Liver (tissue), 9 donors: Measurements from ENCODE around the gene PCGF2. TPM values are rescaled to one million over a fixed set of nuclear protein-coding genes. Genes with fewer than 3 reads are reported as not detected.

Source experiments
- DNase-seq: peaks from one replicate; pipeline ENCODE4 v3.0.0-alpha.2; 2017; ENCODE audit warnings: low spot score
- H3K27ac ChIP-seq, 2 donors: one replicate each; pipeline ENCODE4 v1.7.0; 2013; ENCODE audit warnings: inconsistent platforms in 2 of 2, low read length in 2 of 2, control low read depth in 1 of 2, low read depth in 1 of 2, mild to moderate bottlenecking in 1 of 2
- H3K27me3 ChIP-seq, 4 donors: one replicate each; pipeline versions ENCODE4 v1.6.1 to v1.7.0; 2013; ENCODE audit warnings: low read length in 3 of 4, inconsistent platforms in 1 of 4, mild to moderate bottlenecking in 1 of 4, moderate library complexity in 1 of 4; ENCODE audit not compliant: control insufficient read depth in 4 of 4, insufficient read depth in 4 of 4
- H3K36me3 ChIP-seq, 4 donors: one replicate each; pipeline versions ENCODE4 v1.6.1 to v1.7.0; 2013; ENCODE audit warnings: low read length in 3 of 4, mild to moderate bottlenecking in 3 of 4, low read depth in 1 of 4, moderate library complexity in 1 of 4; ENCODE audit not compliant: control insufficient read depth in 4 of 4, insufficient read depth in 3 of 4
- H3K4me1 ChIP-seq, 4 donors: one replicate each; pipeline versions ENCODE4 v1.6.1 to v1.7.0; 2013; ENCODE audit warnings: low read length in 3 of 4, mild to moderate bottlenecking in 3 of 4, moderate library complexity in 1 of 4; ENCODE audit not compliant: control insufficient read depth in 4 of 4, insufficient read depth in 4 of 4
- H3K4me3 ChIP-seq, 3 donors: one replicate each; pipeline versions ENCODE4 v1.6.1 to v1.7.0; 2013; ENCODE audit warnings: low read length in 3 of 3, control low read depth in 1 of 3, low read depth in 1 of 3, mild to moderate bottlenecking in 1 of 3
- H3K9ac ChIP-seq, 2 donors: one replicate each; pipeline ENCODE4 v1.7.0; 2013; ENCODE audit warnings: low read length in 2 of 2, mild to moderate bottlenecking in 2 of 2, moderate library complexity in 2 of 2, control low read depth in 1 of 2, low read depth in 1 of 2
- H3K9me3 ChIP-seq, 4 donors: one replicate each; pipeline versions ENCODE4 v1.6.1 to v1.7.0; 2013; ENCODE audit warnings: low read length in 3 of 4; ENCODE audit not compliant: control insufficient read depth in 4 of 4
- ATF3 ChIP-seq: IDR thresholded peaks from 2 replicates; pipeline ENCODE4 v1.6.1; 2016; ENCODE audit warnings: antibody characterized with exemption
- EGR1 ChIP-seq, 2 donors: IDR thresholded peaks; 2 replicates each; pipeline ENCODE4 v1.6.1; 2016 to 2018; ENCODE audit warnings: antibody characterized with exemption in 2 of 2, low read depth in 2 of 2
- FOXA1 ChIP-seq: IDR thresholded peaks from 2 replicates; pipeline ENCODE4 v1.6.1; 2016; ENCODE audit warnings: antibody characterized with exemption
- FOXA2 ChIP-seq: IDR thresholded peaks from 2 replicates; pipeline ENCODE4 v1.6.1; 2016; ENCODE audit warnings: antibody characterized with exemption
- GABPA ChIP-seq, 2 donors: IDR thresholded peaks in 1 of 2; conservative IDR thresholded peaks in 1 of 2; 2 replicates each; pipeline ENCODE4 v1.6.1; 2016; ENCODE audit warnings: antibody characterized with exemption in 2 of 2, mild to moderate bottlenecking in 1 of 2, moderate library complexity in 1 of 2
- HNF4A ChIP-seq, 2 donors: conservative IDR thresholded peaks; 2 replicates each; pipeline ENCODE4 v1.6.1; 2016; ENCODE audit warnings: antibody characterized with exemption in 2 of 2, mild to moderate bottlenecking in 2 of 2
- HNF4G ChIP-seq: IDR thresholded peaks from 2 replicates; pipeline ENCODE4 v1.6.1; 2016; ENCODE audit warnings: antibody characterized with exemption
- JUND ChIP-seq, 2 donors: IDR thresholded peaks; 2 replicates each; pipeline ENCODE4 v1.6.1; 2016; ENCODE audit warnings: antibody characterized with exemption in 2 of 2
- MAX ChIP-seq: IDR thresholded peaks from 2 replicates; pipeline ENCODE4 v1.6.1; 2016; ENCODE audit warnings: antibody characterized with exemption
- NR2F2 ChIP-seq: IDR thresholded peaks from 2 replicates; pipeline ENCODE4 v1.6.1; 2016; ENCODE audit warnings: antibody characterized with exemption
- RAD21 ChIP-seq, 2 donors: IDR thresholded peaks; 2 replicates each; pipeline ENCODE4 v1.6.1; 2016; ENCODE audit warnings: antibody characterized with exemption in 2 of 2, mild to moderate bottlenecking in 2 of 2
- RXRA ChIP-seq, 2 donors: IDR thresholded peaks; 2 replicates each; pipeline ENCODE4 v1.6.1; 2017 to 2018; ENCODE audit warnings: antibody characterized with exemption in 2 of 2, mild to moderate bottlenecking in 1 of 2
- SP1 ChIP-seq: IDR thresholded peaks from 2 replicates; pipeline ENCODE4 v1.6.1; 2018; ENCODE audit warnings: antibody characterized with exemption, mild to moderate bottlenecking
- TAF1 ChIP-seq: conservative IDR thresholded peaks from 2 replicates; pipeline ENCODE4 v1.6.1; 2016; ENCODE audit warnings: antibody characterized with exemption, mild to moderate bottlenecking
- YY1 ChIP-seq: IDR thresholded peaks from 2 replicates; pipeline ENCODE4 v1.6.1; 2016; ENCODE audit warnings: antibody characterized with exemption, mild to moderate bottlenecking
- WGBS: extraction: QIAGEN DNeasy Blood & Tissue Kit; methylation state at CpG from one replicate; pipeline ENCODE4 v1.1.7; 2013; 5-methylcytosine and 5-hydroxymethylcytosine counted together
- polyA plus RNA-seq, 2 donors: library from polyadenylated mRNA; stranded (reverse) in 1 of 2; unstranded in 1 of 2; fragments of 200-250 nt in 1 of 2; fragments of >200 nt in 1 of 2; fragmentation: Nextera tagmentation in 1 of 2; extraction: Ambion mirVana in 1 of 2; gene quantifications; one replicate each; pipeline versions ENCODE4 v1.2.1 to v1.2.3, GENCODE V29; 2013 to 2015
- total RNA-seq, 2 donors: library from RNA; depleted of rRNA; stranded (reverse); fragments of >200 nt; gene quantifications; one replicate each; pipeline ENCODE4 v1.2.3, GENCODE V29; 2014
- TF ChIP-seq, protein P1 (sequence below): IDR thresholded peaks from 2 replicates; pipeline ENCODE4 v1.6.1; 2016; ENCODE audit warnings: antibody characterized with exemption
- TF ChIP-seq, protein P2 (sequence below): IDR thresholded peaks from 2 replicates; pipeline ENCODE4 v1.6.1; 2016; ENCODE audit warnings: antibody characterized with exemption, mild to moderate bottlenecking
- TF ChIP-seq, protein P3 (sequence below): fragments of 150-350 bp; IDR thresholded peaks from 2 replicates; pipeline ENCODE4 v1.5.1; 2017; ENCODE audit warnings: improper control_type of control experiment, low read depth, low read length; ENCODE audit not compliant: missing input control
- donor health status: healthy.
- donor health status: healthy.
- donor health status: healthy.
- donor health status: healthy.
- donor health status: healthy.

PCGF2 gene
- total and polyA plus RNA-seq, 4 donors = 1.2 to 3.2 (median 1.8) TPM

GRCh38 chr17:38762231-38762630 is 14.1 kb upstream of the PCGF2 start:
- Histone ChIP-seq H3K27me3 (no peaks in the 10 kb centered on the region), H3K4me1 (peaks cover 0 to 2% (median 0%) of the 10 kb centered on the region in 4 donors), H3K9me3 (no peaks in the 10 kb centered on the region), H3K36me3 (peaks cover 29 to 72% (median 50%) of the 10 kb centered on the region in 4 donors), H3K4me3 (no peak overlapping the region), H3K27ac (no peak overlapping the region), H3K9ac (no peak overlapping the region)
- TF ChIP-seq, protein P1, sequence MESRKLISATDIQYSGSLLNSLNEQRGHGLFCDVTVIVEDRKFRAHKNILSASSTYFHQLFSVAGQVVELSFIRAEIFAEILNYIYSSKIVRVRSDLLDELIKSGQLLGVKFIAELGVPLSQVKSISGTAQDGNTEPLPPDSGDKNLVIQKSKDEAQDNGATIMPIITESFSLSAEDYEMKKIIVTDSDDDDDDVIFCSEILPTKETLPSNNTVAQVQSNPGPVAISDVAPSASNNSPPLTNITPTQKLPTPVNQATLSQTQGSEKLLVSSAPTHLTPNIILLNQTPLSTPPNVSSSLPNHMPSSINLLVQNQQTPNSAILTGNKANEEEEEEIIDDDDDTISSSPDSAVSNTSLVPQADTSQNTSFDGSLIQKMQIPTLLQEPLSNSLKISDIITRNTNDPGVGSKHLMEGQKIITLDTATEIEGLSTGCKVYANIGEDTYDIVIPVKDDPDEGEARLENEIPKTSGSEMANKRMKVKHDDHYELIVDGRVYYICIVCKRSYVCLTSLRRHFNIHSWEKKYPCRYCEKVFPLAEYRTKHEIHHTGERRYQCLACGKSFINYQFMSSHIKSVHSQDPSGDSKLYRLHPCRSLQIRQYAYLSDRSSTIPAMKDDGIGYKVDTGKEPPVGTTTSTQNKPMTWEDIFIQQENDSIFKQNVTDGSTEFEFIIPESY = no peak
- no peak for TF ChIP-seq TAF1
- no peak for TF ChIP-seq HNF4A (conservative IDR thresholded peaks at IDR 0.05)
- TF ChIP-seq SP1 = no peak
- TF ChIP-seq RXRA (IDR thresholded peaks at IDR 0.05) = no peak
- TF ChIP-seq FOXA1 = no peak
- WGBS = 71% methylated on average over 3 of the region's 3 CpGs
- DNase-seq = no peak

DNA sequence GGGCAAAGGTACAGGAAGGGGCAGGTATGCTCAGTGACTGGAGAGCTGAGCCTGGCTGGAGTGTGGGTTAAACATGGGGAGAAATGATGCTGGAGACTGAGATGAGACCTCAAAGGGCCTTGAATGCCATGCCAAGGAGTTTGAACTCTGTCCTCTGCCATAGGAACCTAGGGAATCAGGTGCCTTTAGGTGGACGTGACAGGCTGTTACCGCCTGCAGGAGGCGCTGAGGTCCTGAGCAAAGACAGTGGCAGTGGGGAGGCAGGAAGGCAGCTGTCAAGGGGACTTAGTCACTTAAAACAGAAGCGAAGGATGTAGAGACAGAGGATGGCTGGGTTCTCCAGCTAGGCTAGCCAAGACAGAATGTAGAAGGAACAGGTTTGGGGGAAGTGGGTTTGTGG is 13.5 kb upstream of the PCGF2 start:
- peaks cover 0 to 2% (median 0%) of the 10 kb centered on the region in 4 donors for H3K4me1 ChIP-seq
- 90% methylated on average over 4 of the region's 4 CpGs for WGBS
- no peak overlapping the region for H3K9ac ChIP-seq
- H3K36me3 ChIP-seq = peaks cover 26 to 67% (median 48%) of the 10 kb centered on the region in 4 donors
- TF ChIP-seq RXRA (IDR thresholded peaks at IDR 0.05) (no peak), RAD21 (IDR thresholded peaks at IDR 0.05) (peak in 1 of 2 donors; percentile 47)
- no peaks in the 10 kb centered on the region for H3K27me3 ChIP-seq
- no peak for DNase-seq
- no peak overlapping the region for H3K4me3 ChIP-seq
- H3K9me3 ChIP-seq = no peaks in the 10 kb centered on the region
- H3K27ac ChIP-seq = no peak overlapping the region

GRCh38 chr17:38753071-38753506 is 5.0 kb upstream of the PCGF2 start:
- H3K27ac ChIP-seq = peak overlapping the region; percentile 89 to 94
- peak overlapping the region; percentile 70 to 84 for H3K9ac ChIP-seq
- WGBS = 7% methylated on average over 22 of the region's 22 CpGs
- H3K36me3 ChIP-seq = peaks cover 3 to 14% (median 11%) of the 10 kb centered on the region in 4 donors
- no peaks in the 10 kb centered on the region for H3K9me3 ChIP-seq
- TF ChIP-seq FOXA1 (no peak), GABPA (IDR thresholded peaks at IDR 0.05 in 1 of 2, conservative IDR thresholded peaks at IDR 0.05 in 1 of 2) (no peak), NR2F2 (no peak), SP1 (no peak), MAX (no peak), HNF4G (no peak), ATF3 (no peak), JUND (IDR thresholded peaks at IDR 0.05) (no peak), RAD21 (IDR thresholded peaks at IDR 0.05) (no peak), RXRA (IDR thresholded peaks at IDR 0.05) (no peak), YY1 (no peak), HNF4A (conservative IDR thresholded peaks at IDR 0.05) (no peak), EGR1 (IDR thresholded peaks at IDR 0.05; ENCODE audit: low read depth in 2 of 2) (no peak), TAF1 (no peak), FOXA2 (no peak)
- TF ChIP-seq, protein P1 = no peak
- TF ChIP-seq, protein P2, sequence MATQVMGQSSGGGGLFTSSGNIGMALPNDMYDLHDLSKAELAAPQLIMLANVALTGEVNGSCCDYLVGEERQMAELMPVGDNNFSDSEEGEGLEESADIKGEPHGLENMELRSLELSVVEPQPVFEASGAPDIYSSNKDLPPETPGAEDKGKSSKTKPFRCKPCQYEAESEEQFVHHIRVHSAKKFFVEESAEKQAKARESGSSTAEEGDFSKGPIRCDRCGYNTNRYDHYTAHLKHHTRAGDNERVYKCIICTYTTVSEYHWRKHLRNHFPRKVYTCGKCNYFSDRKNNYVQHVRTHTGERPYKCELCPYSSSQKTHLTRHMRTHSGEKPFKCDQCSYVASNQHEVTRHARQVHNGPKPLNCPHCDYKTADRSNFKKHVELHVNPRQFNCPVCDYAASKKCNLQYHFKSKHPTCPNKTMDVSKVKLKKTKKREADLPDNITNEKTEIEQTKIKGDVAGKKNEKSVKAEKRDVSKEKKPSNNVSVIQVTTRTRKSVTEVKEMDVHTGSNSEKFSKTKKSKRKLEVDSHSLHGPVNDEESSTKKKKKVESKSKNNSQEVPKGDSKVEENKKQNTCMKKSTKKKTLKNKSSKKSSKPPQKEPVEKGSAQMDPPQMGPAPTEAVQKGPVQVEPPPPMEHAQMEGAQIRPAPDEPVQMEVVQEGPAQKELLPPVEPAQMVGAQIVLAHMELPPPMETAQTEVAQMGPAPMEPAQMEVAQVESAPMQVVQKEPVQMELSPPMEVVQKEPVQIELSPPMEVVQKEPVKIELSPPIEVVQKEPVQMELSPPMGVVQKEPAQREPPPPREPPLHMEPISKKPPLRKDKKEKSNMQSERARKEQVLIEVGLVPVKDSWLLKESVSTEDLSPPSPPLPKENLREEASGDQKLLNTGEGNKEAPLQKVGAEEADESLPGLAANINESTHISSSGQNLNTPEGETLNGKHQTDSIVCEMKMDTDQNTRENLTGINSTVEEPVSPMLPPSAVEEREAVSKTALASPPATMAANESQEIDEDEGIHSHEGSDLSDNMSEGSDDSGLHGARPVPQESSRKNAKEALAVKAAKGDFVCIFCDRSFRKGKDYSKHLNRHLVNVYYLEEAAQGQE = no peak
- TF ChIP-seq, protein P3, sequence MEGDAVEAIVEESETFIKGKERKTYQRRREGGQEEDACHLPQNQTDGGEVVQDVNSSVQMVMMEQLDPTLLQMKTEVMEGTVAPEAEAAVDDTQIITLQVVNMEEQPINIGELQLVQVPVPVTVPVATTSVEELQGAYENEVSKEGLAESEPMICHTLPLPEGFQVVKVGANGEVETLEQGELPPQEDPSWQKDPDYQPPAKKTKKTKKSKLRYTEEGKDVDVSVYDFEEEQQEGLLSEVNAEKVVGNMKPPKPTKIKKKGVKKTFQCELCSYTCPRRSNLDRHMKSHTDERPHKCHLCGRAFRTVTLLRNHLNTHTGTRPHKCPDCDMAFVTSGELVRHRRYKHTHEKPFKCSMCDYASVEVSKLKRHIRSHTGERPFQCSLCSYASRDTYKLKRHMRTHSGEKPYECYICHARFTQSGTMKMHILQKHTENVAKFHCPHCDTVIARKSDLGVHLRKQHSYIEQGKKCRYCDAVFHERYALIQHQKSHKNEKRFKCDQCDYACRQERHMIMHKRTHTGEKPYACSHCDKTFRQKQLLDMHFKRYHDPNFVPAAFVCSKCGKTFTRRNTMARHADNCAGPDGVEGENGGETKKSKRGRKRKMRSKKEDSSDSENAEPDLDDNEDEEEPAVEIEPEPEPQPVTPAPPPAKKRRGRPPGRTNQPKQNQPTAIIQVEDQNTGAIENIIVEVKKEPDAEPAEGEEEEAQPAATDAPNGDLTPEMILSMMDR = no peak
- H3K4me1 ChIP-seq = peaks cover 13 to 52% (median 37%) of the 10 kb centered on the region in 4 donors
- no peak for DNase-seq
- no peaks in the 10 kb centered on the region for H3K27me3 ChIP-seq
- peak overlapping the region; percentile 76 to 99 (median 93) for H3K4me3 ChIP-seq
